ENCODE results near the gene GCN1.

GCN1 gene

DNA sequence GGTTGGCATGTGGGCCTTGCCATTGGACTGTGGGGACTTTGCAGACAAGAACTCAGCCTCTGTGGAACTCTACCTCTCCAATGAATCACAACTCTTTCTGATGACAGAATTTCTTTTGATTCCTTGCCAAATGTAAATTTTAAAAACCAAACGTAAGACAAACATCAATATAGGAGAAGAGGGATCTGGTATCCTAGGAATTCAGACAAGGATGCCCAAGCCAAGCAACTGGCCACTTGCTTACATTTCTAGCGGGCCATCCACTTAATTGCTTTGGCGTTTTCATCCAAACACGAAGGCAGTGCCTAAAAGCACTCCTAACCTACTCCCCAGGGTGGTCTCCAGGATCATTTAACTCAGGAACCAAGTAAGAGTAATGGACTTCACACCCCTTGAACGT, 54.6 kb downstream of the GCN1 start:
- no peak for DNase-seq (ENCODE audit: low read depth)

DNA sequence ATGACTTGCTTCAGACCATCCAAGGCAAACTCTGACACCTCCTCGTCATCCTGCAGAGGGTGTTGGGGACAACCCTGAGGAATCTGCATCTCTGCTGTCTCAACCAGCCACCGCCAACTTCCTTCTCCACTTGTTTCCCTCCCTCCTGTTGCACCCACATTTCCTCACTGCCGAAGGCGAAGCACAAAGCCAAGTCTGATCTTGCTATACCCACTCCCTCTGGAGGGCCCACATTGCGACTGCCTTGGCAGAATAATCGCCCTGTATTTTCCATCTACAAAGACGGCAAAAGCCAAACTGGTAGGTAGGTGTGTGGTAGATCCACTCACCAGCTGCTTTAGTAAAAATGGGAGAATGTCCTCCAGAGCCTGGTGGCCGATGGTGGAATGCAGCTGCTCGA, 56.1 kb downstream of the GCN1 start:
- DNase-seq (ENCODE audit: low read depth), result no peak

- DNase-seq (ENCODE audit: low read depth), result no peak
Measured at GRCh38 chr12:120137833-120138232, 56.7 kb downstream of the GCN1 start.

DNA sequence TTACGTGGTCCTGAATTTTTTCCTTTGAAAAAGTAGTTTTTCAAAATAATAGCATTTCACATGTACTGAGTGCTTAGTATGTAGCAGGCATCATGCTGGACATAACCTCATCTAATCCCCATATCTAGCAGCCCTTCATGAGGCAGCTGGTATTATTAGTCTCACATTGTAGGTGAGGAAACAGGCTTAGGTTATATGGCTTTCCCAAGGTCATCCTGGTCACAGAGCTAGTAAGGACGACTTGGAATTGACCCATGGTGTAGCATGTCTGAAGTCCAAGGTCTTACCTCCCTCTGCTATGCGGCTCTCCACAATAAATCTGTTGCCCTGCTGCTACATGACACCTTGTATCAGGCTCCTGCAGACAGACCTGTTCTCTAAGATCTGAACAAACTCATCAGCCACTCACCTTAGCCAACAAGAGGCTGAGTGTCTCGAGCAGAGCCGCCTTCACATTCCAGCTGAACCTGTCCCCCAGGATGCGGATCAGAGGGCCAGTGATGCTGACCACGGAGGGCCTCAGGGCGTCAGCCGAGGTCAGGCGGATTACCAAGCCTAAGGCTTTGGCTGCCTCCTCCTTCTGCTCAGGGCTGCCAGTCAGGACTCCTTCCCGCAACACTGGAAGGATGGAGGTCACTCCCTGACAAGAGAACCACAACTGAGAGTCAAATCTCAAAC, 58.3 kb downstream of the GCN1 start:
- DNase-seq (ENCODE audit: low read depth), result no peak

- no peak for DNase-seq (ENCODE audit: low read depth)
Measured at GRCh38 chr12:120134307-120134980, 60.1 kb downstream of the GCN1 start.

DNA sequence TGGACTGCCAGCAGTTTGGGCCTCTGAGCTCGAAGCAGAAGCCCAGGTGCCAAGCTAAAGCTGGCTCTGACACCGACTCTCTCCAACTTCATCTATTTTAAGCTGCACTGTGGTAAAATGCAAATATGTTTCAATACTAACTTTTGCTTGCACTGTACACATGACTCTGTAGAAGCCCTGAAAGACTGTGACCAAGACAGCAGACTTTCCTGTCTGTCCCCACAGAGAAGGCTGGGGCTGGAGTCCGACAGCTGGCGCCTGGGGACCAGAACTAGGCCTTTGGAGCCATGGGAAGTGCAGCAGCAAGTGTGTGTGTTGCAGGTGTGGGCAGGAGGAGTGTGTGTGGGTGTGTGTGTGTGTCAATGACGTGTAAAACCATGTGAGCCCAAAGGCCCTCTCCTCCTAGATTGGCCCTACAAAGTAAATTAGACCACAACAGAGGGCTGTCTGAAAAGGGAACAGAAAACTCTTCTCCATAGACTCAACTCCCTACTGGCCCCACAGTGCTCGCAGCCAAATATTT, 61.6 kb downstream of the GCN1 start:
- no peak for DNase-seq (ENCODE audit: low read depth)

DNA sequence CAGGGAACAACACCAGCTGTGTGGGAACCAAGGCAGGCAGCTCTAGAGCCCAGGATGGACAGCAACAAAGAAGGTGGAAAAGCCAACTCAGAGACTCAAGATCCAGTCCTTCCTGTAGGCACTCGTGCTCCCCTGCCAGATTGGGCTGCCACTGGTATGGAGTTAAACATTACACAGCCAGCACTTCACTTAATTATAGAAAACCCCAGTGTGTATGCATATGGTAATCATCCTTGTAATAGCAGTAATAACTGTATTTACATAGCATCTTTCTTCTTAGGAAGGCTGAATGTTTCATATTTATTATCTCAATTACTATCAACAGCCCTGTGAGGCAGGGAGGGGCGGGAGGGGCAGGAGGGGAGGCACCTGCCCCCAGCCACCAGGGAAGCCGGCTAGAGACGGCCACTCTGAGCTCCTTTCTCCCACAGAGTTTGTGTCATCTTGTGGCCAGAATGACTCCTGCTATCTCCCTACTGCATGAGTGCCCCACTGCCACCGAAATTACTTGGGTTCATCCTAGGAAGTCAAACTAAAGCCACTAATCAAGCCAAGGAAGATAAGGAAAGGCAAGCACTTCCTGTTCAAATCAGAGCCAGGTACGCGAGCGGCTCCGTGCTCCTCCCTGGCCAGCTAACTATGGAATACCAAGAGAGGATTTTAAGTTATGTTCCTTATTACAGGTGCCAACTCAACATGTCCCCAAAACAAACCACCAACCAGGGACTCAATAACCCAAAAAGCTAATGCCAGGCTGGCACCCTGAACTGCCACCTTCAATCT, 62.3 kb downstream of the GCN1 start:
- no peak for DNase-seq (ENCODE audit: low read depth)

DNA sequence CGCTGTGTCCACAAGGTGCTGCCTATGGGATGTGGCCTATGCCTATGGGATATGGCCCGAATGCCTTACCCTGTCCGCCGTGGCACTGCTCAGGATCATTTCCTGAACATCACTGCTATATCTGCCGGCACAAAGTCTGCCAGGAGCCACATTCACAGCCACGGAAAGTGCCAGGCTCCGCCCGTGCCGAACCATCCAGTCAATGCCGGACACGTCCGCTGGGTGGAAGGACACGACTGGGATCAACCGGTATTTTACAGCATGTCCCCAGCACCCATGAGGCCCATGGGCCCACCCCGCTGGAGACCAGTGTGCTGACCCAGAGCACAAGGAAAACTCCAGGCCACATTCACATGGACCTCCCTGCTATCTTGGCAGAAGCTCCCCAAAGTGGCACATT, 63.4 kb downstream of the GCN1 start:
- DNase-seq (ENCODE audit: low read depth), result no peak

DNA sequence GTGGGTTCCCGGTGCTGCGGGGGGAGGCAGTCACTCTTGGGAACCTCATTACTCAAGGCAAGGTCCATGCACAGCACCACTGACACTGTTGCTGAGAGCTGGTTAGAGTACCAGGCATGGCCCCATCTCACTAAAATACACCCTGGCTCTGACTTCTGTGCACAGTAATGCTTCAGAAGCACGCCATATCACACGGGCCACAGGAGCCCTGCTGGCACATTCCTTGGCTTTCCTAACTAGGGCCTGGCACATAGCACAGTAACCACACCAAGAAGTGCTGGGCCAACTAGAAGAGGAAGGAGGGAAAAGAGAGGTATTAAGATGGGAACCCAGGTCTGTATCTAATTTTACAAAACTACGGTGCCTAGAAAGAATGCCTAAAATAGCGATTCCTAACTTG, 64.5 kb downstream of the GCN1 start:
- DNase-seq (ENCODE audit: low read depth), result no peak

- DNase-seq (ENCODE audit: low read depth), result no peak
Measured at GRCh38 chr12:120126635-120127005, 67.9 kb downstream of the GCN1 start.

DNA sequence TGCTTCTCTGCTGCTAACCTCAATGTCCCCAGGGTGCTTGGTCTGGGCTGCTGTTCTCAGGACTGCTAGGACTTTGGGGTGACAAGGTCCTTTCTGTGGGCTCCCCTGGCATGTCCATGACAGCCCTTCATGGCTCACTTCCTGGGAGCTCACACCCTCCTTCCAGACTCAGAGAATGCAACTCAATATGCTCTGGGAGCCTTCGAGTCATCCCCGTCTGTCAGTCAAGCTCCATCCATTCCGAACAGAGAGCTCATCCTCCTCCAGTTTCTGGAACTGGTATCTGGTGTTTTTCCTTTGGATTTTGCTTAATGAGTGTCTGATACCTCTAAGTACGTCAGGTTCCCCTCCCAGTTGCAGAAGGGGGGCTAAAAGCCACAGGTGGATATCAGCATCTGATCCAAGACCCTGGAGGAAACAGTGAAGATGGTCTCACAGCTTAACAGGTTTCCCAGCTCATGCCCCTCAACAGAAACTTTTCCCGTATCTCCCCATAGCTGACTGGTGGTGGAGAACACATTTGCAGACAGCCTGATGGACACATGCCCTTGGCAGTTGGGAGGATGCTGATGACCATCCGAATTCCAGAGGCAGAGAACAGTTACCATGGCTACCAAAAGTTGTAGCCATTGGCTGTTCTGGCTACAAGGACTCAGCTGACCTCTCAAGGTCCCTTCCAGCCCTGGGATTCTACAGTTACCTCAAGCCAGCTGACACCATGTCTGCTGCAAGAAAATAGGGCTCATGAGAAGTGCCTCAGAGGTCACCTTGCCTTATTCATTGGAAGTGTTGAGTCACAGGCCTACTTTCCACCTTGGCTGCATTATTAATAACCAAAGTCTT, 68.5 kb downstream of the GCN1 start:
- DNase-seq (ENCODE audit: low read depth), result no peak

DNA sequence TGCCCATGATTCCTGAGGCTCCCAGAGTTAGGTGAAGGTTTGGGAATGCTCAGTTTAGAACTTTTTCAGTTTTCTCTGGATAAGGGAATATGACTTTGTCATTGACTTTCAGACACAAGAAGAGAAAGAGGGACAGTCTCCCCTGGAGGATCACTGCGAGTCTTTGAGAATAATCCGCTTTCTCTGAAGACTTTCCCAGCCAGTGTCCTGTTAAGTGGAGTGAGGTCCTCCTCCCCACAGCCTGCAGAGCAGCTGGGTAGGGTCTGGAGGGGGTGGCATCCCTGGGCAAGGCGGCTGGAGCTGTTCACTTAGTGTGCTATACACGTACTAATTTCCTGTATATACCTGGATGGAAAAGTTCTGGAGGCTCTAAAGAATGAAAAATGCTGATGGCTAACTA, 69.5 kb downstream of the GCN1 start:
- no peak for DNase-seq (ENCODE audit: low read depth)

DNA sequence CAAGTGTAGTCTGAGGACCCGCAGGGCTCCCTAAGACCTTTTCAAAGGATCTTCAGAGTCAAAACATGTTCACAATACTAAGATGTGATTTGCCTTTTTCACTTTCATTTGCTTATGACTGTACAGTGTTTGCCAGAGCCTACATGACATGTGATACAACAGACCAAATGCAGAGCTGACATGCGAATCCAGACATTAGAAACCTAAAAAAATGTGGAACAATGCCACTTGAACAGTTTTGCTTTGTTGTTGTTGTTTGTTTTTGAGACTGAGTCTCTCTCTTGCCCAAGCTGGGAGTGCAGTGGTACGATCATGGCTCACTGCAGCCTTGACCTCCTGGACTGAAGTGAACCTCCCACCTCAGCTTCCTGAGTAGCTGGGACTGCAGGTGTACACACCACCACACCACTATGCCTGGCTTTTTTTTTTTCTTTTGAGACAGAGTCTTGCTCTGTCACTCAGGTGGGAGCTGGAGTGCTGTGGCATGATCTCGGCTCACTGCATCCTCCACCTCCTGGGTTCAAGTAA, 72.7 kb downstream of the GCN1 start:
- DNase-seq (ENCODE audit: low read depth), result no peak

DNA sequence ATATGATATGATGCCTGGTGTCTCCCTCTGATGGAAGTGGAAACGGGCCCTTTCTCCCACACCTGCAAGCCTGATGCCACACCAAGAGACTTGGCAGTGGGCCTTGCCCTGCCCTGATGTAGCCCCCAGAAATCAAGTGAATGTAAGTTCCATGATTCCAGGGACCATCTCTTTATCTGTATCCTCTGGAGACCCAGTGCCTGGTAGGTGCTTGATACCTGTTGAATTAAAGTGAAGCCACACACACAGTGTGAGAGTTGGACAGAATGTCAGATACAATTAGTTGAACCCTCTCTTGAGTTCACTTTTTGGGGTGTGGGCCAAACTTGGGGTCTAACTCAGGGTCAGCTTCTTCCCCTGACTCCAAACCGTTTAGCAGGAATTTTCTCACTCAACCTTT, 73.2 kb downstream of the GCN1 start:
- no peak for DNase-seq (ENCODE audit: low read depth)

- no peak for DNase-seq (ENCODE audit: low read depth)
Measured at GRCh38 chr12:120119271-120119973, 75.1 kb downstream of the GCN1 start.

- peak; percentile 80 for DNase-seq (ENCODE audit: low read depth)
Measured at GRCh38 chr12:120118321-120119061, 76.0 kb downstream of the GCN1 start.

DNA sequence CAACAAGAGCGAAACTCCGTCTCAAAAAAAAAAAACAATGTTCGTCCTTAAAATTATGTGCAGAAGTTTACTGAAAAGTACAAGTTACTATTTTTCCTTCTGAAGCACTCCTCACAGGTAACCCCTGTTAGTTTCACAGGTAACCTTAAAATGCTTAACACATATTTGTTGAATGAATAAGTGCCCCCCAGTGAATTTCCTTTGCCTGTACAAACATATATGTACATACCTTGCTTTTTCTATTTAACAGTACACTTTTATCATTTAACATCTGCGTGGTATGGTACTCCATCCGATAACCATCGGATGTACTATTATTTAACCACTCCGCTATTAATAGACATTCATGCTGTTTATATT, 76.6 kb downstream of the GCN1 start:
- no peak for DNase-seq (ENCODE audit: low read depth)

DNA sequence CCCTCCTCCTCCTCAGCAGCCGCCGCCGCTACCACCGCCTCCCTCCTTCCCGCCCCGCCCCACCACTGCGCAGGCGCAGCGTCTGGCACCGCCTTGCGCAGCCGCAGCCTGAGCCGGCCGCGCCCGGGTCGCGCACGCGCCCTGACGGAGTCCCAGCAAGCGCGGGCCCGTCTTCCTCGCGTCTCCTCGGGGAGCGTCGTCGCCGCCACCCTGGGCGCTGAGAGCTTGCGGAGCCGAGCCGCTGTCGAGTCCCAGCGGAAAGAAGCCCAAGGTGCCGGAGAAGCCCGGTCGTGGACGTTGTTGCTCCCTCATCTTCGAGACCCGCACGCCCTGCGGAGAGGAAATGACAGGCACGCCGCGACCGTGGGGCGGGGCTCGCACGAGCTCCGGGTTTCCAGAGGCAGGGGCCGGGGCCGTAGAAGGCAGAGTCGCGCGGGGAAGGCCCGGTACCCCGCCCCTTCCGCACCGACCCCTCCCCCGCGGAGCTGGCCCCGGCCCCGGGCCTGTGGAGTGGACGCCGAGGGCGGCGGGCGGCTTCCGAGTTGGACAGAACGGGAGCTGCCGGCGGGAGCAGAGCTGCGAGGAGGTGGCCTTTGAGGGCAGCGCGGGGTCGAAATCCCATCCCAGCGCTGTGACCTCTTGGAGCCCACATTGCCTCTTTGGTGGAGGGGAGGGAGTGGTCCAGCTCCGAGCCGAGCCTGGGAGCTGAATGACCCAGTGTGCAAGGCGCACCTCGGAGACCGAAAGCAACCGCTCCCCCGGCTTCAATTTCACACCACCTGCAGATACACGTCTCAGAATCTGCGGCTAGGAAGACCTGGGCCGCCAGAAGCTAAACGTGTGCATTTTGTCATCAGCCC, 77.5 kb downstream of the GCN1 start:
- DNase-seq (ENCODE audit: low read depth), result peak; percentile 79

GRCh38 chr12:120116441-120116791, 78.1 kb downstream of the GCN1 start, which contains the start of gene RAB35:
Gene RAB35 (minus strand): TSS chr12:120116753. CDS start chr12:120116650, 103 bp downstream.
- DNase-seq (ENCODE audit: low read depth), result no peak

Measured in GM04504 (cell line).